Right ventricle myocardium inferior (tissue), 1 donor: Measurements from ENCODE around the gene TBXAS1. TPM values are rescaled to one million over a fixed set of nuclear protein-coding genes. Genes with fewer than 3 reads are reported as not detected.
A peak's percentile ranks its signal among the peaks of the same experiment; 100 is the strongest.

ENCODE experiments used
- ATAC-seq: fragments of 200-7000 bp; cut with Tn5 transposase; one replicate; pipeline ENCODE4 v1.9.1; 2020; ENCODE audit warnings: mild to moderate bottlenecking, moderate library complexity
- DNase-seq: peaks from one replicate; pipeline ENCODE4 v3.0.0; 2021; ENCODE audit errors: missing footprints
- intact Hi-C: fragments of 100-400 bp; cut with DNase I; formaldehyde crosslinking; loops from one replicate; pipeline ENCODE4 v1.11.0; 2022
- total RNA-seq: library from RNA; stranded (reverse); fragmentation: NEBNext Ultra II Directional; extraction: Animal tissue kit (Norgen Biotek cat#: 25700); gene quantifications from one replicate; pipeline ENCODE4 v1.2.1, GENCODE V29; 2021
- donor health status: DM: no; HTN: yes; CAD: no; lungs with severe emphysema.

Gene TBXAS1
- total RNA-seq, 1 donor from 2014 or later = 6.0 TPM

DNA sequence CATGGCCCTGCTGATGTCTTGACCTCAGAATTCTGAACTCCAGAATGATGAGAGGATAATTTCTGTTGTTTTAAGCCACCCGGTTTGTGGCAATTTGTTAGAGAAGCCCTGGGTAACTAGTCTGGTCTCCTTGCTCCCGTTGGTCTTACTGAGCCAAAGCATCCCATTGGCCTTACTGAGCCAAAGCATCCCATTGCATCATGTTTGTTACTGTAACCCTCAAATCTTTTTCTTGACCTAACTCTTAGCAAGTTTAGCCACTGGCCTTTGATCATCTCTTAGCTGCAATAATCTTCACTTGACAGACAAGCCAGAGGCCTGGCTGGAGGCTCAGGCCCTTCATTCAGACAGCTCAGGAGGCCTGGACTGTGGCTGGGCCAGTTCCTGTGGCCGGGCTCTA, 21.8 kb downstream of the TBXAS1 start:
- DNase-seq (no peak), ATAC-seq (no peak)
- intact Hi-C loops = no loop called here

DNA sequence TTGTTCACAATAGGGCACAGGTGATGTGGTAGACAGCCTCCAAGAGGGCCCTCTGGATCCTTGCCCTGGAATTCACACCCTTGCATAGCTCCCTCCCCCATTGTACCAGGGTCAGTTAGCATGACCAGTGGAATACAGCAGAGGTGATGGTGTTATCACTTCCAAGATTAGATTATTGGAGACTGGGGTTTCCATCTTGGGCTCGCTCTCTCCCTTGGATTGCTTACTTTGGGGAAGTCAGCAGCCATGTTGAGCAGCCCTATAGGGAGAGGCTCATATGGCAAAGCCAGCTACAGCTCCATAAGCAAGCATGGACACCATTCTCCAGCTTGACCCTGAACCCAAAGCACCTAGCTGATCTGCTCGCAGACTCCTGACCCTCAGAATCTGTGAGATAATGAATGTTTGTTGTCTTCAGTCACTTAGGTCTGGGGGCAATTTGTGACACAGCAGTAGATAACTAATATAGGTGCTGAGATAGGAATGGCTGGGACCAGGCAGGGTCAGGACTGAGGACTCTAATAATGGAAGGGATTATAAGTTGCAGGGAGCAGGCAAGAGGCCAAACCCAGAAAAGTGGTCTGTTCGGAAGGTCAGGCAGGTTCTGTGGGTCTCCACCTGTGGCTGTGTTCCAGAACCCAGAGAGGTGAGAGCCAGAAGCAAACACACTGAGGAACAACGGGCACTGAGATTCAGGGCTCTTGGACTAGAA, 22.9 kb downstream of the TBXAS1 start:
- intact Hi-C loops = no loop called here
- DNase-seq = no peak
- no peak for ATAC-seq

DNA sequence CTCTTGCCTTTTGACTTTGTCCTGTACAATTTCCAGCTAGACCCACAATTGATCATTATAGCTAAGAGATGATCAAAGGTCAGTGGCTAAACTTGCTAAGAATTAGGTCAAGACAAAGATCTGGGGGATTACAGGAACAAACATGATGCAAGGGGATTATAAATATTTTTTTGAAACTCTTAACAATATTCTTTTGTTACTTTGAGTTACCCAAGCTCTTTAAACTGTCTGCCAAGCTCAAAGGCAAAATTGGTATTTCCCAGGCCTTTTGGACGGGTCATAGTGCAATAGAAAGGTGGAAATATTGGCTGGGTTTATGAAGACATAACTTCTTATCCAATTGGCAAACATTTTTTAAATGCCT, 23.4 kb downstream of the TBXAS1 start:
- ATAC-seq (no peak), DNase-seq (no peak)
- intact Hi-C loops = no loop called here

DNA sequence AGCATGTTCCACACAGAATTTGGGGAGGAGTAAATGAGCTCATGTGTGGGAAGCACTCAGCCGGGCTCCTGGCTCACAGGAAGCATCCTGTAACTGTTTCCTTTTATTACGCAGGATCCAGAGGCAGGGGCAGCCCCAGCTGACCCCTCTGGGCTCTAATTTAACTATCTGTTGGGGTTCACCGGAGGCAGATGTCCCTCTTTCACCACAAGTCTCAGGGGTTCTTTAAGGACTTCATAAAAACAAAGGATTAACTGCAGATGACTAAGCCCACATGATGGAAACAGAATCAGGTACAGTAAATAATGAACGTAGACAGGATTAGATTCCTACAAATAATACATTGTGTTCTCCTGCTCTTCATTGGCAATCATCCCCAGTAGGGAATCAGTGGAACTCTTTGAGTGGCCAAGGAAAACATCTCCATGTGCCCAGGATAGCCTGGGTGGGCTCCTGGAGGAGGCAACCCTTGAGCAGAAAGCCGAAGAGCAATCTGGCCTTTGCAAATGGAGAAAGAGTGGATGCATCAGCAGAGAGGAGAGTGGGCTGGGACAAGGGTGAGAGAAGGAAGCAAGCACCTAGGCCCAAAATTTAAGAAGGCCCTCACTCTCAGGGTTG, 24.6 kb downstream of the TBXAS1 start:
- intact Hi-C loops = no loop called here
- no peak for DNase-seq
- no peak for ATAC-seq

DNA sequence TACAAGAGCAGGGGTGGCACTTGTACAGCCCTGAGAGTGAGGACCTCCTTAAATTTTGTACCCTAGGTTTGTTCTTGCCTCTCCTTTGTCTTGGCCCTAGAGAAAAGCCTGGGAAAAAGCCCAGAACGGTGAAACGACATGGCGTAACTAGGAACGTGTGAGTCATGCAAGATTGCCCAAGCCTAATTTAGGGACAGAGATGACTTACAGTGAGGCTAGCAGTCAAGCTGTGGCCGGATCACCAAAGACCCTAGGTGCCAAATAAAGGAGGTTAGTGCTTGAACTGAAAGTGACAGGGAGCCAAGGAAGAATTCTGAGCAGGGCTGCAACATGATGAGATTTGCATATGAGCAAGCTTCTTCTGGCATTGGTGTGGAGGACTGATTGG, 25.1 kb downstream of the TBXAS1 start:
- no peak for DNase-seq
- intact Hi-C loops = no loop called here
- ATAC-seq = no peak

DNA sequence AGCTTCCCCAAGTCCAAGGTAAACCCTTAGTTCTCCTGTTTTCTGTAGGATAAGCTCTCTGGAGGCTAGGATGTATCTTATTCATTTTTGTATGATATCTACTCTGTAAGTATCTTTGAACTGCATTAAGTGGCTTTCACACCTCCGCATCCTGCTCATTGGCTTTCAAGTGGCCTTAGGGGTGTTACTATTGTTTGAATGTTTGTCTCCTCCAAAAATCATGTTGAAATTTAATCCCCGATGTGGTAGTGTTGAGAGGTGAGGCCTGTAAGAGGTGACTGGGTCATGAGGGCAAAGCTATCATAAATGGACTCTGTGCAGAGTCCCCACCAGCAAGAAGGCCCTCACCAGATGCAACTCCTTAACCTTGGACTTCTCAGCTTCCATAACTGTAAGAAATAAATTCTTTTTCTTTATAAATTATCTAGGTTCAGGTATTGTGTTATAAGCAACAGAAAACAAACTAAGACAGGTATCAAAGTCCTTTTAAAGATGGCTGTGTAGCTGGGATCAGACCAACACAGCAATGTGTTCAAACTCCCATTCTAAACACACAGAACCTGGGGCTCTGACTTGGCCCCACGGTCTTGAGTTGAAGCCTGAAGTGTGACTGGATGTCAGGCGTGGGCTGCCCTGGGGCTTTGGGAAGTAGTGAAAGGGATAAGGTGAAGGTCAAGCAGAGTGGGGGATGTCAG, 25.9 kb downstream of the TBXAS1 start:
- intact Hi-C loops = no loop called here
- DNase-seq = no peak
- ATAC-seq = no peak

DNA sequence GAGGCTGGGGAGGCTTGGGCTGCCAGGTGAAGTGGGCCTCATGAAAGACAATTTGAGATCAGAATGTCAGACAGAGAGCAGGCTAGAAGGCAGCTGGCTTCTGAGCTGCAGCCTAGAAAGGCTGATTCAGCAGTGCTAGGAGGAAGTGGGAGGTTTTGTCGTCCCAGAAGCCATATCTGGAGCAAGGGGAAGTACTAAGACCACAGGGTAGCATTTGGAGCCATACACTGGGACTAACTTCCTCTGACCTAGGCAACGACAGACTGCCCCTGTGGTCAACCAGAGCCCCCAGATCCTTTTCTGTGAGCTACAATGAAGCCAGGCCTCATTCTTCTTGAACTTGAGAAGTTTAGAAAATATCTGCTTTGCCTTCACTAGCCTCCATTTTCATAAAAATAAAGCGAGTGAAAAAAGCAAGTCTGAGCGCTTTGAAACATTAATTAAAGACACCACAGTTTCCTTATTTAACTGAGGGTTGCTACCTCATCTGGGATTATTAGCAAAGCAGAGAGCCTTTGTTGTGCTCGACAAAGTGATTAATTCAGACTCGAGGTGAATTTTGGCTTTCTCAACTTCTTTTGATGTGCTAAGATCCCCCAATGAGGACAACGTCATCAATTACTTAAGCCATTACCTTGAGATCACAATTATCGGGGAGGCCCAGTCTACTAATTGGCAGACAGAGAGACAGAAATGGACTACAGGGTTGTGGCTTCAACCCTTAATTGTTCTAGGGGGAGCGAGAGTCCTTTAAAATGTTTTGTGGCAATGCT, 26.6 kb downstream of the TBXAS1 start:
- DNase-seq (no peak), ATAC-seq (peak; percentile 66)
- intact Hi-C loops = no loop called here

DNA sequence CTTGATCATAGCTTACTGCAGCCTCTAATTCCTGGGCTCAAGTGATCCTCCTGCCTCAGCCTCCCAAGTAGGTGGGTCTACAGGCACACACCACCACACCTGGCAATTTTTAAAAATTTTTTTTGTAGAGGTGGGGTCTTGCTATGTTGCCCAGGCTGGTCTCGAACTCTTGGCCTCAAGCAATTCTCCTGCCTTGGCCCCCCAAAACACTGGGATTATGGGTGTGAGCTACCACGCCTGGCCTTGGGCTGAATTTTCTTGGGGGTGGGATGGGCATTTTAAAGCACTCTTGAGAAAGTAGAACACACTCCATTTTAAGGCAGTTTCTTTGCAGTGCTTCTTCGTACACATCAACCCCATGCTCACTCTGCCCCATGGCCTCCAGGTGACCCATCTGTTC, 28.7 kb downstream of the TBXAS1 start:
- intact Hi-C loops = no loop called here
- DNase-seq (no peak), ATAC-seq (no peak)

DNA sequence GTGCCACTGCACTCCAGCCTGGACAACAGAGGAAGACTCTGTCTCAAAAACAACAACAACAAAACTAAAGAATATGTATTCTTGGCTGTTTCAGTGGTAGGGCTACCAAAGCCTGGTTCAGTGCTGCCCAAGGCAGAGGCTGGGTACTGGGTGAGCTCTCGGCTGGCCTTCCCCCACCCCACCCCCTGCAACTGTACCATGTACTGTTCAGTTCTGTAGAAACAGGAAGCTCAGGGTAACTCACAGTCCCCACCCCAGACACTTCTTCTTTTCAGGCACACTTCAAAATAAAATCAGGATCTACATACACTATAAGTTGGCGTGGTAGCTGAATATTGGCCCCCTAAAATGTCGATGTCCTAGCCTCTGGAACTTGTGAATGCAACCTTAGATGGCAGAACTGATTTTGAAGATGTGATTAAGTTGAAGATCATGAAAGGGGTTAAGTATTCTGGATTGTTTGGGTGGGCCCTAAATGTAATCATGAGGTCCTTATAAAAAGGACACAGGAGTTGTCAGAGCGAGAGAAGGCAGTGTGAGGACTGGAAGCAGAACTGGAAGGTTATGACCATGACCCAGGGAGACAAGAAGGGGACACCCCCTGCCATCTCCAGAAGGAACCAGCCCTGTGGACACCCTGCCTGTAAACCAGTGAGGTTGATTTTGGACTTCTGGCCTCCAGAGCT, 31.2 kb downstream of the TBXAS1 start:
- intact Hi-C loops = no loop called here
- DNase-seq (peak; percentile 82), ATAC-seq (peak; percentile 85)

DNA sequence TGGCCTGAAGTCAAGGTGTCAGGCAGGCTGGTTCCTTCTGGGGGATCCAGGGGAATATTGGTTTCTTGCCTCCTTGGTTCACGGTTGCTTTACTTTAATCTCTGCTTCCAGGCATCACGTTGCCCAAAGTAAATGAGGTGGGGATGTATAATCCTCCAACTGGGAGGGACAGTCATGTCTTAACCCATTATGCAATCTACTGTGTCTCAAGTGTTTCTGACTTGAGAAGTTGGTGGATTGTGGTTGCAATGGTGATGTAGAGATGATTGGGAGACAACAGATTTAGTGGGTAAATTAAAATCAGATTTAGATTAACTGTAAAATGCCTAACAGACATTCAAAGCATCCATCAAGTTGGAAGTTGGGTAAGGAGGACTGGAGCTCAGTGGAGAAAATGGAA, 32.7 kb downstream of the TBXAS1 start:
- DNase-seq (no peak), ATAC-seq (no peak)
- intact Hi-C loops = no loop called here

DNA sequence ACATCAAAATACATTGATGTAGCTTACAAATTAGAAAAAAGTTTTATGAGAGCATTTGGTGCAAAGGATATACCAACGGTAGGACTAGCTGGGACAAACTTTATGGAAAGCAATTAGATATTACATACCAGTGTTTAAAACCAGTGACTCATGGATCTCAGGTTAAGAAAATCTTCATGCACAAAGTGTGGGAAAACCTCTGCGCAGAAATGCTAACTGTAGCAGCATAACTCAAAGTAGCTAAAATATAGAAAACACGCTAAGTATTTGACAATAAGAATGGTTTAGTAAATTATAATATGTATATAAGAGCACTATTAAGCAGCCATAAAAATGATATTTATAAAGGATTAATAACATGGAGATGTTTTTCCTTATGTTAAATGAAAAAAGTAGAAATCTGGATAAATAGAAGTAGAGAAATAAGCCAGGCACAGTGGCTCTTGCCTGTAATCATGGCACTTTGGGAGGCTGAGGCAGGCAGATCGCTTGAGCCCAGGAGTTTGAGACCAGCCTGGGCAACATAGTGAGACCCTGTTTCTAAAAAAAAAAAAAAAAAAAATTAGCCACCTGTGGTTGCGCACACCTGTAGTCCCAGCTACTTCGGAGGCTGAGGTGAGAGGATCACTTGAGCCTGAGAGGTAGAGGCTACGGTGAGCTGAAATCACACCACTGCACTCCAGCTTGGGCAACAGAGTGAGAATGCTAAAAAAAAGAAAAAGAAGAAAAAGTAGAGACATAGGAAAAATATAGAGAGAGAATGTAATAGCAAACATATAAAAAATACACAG, 37.2 kb downstream of the TBXAS1 start:
- ATAC-seq (no peak), DNase-seq (no peak)
- intact Hi-C loops = no loop called here

DNA sequence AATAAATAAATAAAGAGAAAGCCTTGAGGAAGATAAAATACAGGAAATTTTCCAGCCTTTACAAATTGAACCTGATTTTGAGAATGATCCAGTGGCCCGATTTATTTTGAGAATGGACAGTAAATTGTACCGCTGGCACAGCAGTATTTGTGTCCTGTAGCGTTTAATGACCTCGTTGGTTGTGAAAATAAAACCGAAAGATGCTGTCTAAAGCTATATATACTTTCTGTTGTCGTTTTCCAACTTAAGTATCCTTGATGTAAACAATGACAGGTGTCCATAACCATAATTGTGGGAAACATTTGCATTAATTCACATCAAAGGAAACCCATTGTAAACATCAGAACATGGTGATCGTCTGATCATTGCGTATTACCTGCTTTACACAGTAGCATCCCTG, 38.8 kb downstream of the TBXAS1 start:
- ATAC-seq (no peak), DNase-seq (no peak)
- intact Hi-C loops = no loop called here

DNA sequence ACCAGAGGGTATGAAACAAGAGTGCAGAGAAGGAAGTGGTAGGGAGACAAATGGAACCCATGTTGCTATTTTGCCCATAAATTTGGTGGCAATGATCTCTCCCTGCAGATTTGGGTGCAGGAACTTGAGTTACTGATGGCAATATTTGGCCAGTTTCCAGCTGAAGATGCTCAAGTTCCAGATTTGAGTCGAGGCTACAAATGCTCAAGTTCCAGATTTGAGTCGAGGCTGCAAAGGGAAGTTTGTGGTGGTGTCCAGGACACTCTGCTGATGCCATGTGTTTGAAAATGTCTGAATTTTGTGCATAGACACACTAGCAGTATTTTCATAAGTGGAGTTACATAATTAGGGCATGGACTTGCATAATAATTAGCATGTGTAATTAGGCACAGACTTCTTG, 40.8 kb downstream of the TBXAS1 start:
- ATAC-seq = no peak
- intact Hi-C loops = no loop called here
- no peak for DNase-seq

DNA sequence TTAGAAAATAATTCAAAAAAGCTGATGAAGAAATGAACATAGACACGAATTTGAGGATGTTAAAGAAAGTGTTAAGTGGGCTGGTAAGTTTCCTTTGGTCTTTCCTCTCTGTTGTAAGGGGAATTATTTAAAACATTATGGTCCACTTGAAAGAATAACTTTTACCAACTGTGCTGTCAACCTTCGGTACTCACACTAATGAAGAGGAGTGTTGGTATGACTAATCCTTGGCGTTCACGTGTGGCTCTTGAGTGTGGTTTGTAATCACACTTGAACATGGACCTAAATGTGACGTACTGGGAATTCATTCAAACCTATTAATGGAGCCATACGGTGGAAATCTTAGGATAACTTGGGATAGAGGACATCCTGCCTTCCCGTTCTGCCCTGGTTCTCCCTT, 41.3 kb downstream of the TBXAS1 start:
- no peak for ATAC-seq
- no peak for DNase-seq
- intact Hi-C loops = no loop called here

DNA sequence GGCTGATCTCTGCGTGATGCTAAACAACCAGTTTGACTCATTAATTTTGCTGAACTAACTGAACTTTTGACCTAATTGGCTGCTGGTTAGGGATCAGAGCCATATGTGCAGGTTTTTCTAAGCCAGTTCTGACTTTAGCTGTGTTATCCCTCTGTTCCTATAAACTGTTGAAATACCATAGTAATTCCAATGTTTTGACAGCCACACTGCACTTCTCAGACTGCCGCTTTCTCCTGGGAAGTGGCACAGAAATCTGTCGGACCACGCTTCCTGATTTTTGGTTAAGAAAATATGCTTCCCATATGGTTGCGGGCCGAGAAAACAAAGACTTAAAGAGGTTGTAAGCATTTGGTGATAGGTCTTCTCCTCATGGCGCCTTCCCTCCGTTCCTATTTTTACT, 42.3 kb downstream of the TBXAS1 start:
- DNase-seq (no peak), ATAC-seq (no peak)
- intact Hi-C loops = no loop called here

DNA sequence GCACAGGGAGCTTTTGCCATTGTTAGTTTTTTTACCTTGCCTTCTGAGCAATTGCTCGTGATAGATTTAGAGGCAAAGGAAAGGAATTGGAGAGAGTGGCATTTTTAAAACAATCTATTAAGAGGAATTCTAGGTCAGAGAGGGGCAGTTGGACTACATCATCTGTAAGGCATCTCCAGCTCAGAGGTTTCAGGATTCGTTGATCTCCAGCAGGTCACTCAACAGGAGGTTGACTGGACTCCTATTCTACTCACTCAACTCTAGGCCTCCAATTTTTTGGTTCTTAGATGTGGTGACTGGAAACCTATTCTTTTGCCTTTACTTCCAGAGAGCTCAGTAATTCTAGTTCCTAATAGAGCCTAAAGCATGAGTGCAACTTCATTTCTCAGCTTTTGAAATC, 42.8 kb downstream of the TBXAS1 start:
- DNase-seq (no peak), ATAC-seq (no peak)
- intact Hi-C loops = no loop called here

DNA sequence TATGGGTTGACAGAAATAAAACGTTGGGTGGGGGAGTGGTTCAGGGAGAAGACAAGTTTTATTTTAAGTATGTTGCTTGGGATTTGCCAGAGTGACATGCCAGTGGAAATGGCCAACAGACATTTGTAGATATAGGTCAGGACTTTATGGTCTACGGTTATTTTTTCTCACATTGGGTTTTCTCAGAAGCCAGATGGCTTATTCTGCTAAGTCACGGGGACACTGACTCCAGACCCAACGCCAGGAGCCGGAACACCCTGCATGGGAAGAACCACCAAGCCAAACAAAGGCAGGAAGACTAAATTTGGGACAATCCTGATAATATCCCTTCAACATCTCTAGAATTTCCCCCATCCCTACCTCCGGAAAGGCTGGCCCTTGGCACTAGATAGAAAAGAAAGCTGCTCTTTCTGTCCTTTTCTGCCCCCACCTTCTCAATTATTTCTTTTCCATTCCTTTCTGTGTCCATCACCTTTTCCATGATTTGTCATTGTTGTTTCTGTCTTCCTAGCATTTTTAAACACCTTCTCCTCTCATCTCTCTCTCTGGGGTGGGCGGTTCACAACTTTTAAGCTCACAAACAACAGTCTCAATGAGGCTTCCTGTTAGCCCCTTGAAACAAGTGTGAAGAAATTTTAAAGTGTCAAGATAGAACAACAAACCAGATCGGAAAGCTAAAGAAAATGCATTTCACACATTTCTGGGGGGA, 44.7 kb downstream of the TBXAS1 start:
- intact Hi-C loops = no loop called here
- ATAC-seq = no peak
- DNase-seq = no peak

DNA sequence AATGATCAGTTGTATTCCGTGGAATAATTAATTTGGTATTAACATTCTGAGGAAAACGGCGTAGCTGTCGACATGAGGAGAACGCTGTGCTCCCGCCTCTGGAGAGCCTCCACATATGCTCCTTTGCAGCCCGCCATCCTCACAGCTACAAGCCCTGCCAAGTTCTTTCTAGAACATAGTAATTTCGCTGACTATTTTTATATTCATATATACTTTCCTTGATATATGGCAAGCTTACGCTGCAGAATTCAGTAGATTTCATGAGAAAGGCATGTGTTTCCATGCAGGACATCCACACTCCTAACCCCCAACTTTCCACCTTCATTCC, 45.2 kb downstream of the TBXAS1 start:
- DNase-seq (no peak), ATAC-seq (no peak)
- intact Hi-C loops = no loop called here
